Stomach smooth muscle (tissue), 2 donors: ENCODE results near the gene RYR1.
"Not testable (repeated sequence)": the region's sequence is repeated elsewhere in the genome, so short reads cannot be mapped to it uniquely, and the experiment has no call there.

ENCODE experiments used
- H3K27ac ChIP-seq: one replicate; pipeline ENCODE4 v1.7.0; 2013; ENCODE audit warnings: mild to moderate bottlenecking, low read length, inconsistent platforms
- H3K27me3 ChIP-seq, 2 donors: one replicate each; pipeline ENCODE4 v1.7.0; 2013; ENCODE audit warnings: low read length in 2 of 2; ENCODE audit not compliant: insufficient read depth in 2 of 2, control insufficient read depth in 1 of 2
- H3K36me3 ChIP-seq, 2 donors: one replicate each; pipeline ENCODE4 v1.7.0; 2013; ENCODE audit warnings: low read length in 2 of 2; ENCODE audit not compliant: control insufficient read depth in 2 of 2, insufficient read depth in 2 of 2
- H3K4me1 ChIP-seq: one replicate; pipeline ENCODE4 v1.7.0; 2013; ENCODE audit warnings: low read length; ENCODE audit not compliant: control insufficient read depth, insufficient read depth
- H3K4me3 ChIP-seq, 2 donors: one replicate each; pipeline ENCODE4 v1.7.0; 2013; ENCODE audit warnings: low read length in 2 of 2
- H3K9ac ChIP-seq, 2 donors: one replicate each; pipeline ENCODE4 v1.7.0; 2013; ENCODE audit warnings: low read length in 2 of 2, mild to moderate bottlenecking in 1 of 2
- H3K9me3 ChIP-seq, 2 donors: one replicate each; pipeline ENCODE4 v1.7.0; 2013; ENCODE audit warnings: low read length in 2 of 2; ENCODE audit not compliant: control insufficient read depth in 2 of 2
- donor health status: healthy.
- donor health status: Pancreatic carcinoma.

The RYR1 gene

GRCh38 chr19:38569368-38569983, 136.0 kb downstream of the RYR1 start:
- H3K36me3 ChIP-seq: no peaks in the 10 kb centered on the region
- no peak overlapping the region for H3K4me3 ChIP-seq
- H3K27ac ChIP-seq: no peak overlapping the region
- H3K4me1 ChIP-seq: peaks cover 2% of the 10 kb centered on the region
- H3K27me3 ChIP-seq: peaks cover 4 to 11% of the 10 kb centered on the region in 2 donors
- no peak overlapping the region for H3K9ac ChIP-seq
- H3K9me3 ChIP-seq: no peaks in the 10 kb centered on the region

GRCh38 chr19:38571682-38572081, 138.2 kb downstream of the RYR1 start:
- H3K36me3 ChIP-seq: no peaks in the 10 kb centered on the region
- H3K27ac ChIP-seq: no peak overlapping the region
- H3K4me1 ChIP-seq: no peaks in the 10 kb centered on the region
- H3K9ac ChIP-seq: no peak overlapping the region
- no peaks in the 10 kb centered on the region for H3K27me3 ChIP-seq
- no peaks in the 10 kb centered on the region for H3K9me3 ChIP-seq
- H3K4me3 ChIP-seq: no peak overlapping the region

- H3K27ac ChIP-seq: no peak overlapping the region
- no peak overlapping the region for H3K4me3 ChIP-seq
- H3K36me3 ChIP-seq: no peaks in the 10 kb centered on the region
- H3K9me3 ChIP-seq: no peaks in the 10 kb centered on the region
- no peaks in the 10 kb centered on the region for H3K27me3 ChIP-seq
- no peak overlapping the region for H3K9ac ChIP-seq
- no peaks in the 10 kb centered on the region for H3K4me1 ChIP-seq
Observed at GRCh38 chr19:38577826-38578225, 144.3 kb downstream of the RYR1 start.

GRCh38 chr19:38579304-38579703, 145.8 kb downstream of the RYR1 start:
- H3K4me3 ChIP-seq, H3K4me1 ChIP-seq, H3K9me3 ChIP-seq, H3K9ac ChIP-seq, H3K27ac ChIP-seq, H3K36me3 ChIP-seq, H3K27me3 ChIP-seq: not testable (repeated sequence)

GRCh38 chr19:38580080-38580479, 146.6 kb downstream of the RYR1 start:
- Histone ChIP-seq H3K36me3 (no peaks in the 10 kb centered on the region), H3K27ac (no peak overlapping the region), H3K9ac (no peak overlapping the region), H3K4me1 (no peaks in the 10 kb centered on the region), H3K9me3 (no peaks in the 10 kb centered on the region), H3K4me3 (no peak overlapping the region), H3K27me3 (no peaks in the 10 kb centered on the region)

- Histone ChIP-seq H3K27me3 (no peaks in the 10 kb centered on the region), H3K9me3 (no peaks in the 10 kb centered on the region), H3K4me1 (no peaks in the 10 kb centered on the region), H3K36me3 (no peaks in the 10 kb centered on the region), H3K9ac (no peak overlapping the region), H3K27ac (no peak overlapping the region), H3K4me3 (no peak overlapping the region)
Observed at GRCh38 chr19:38583219-38583984, 149.9 kb downstream of the RYR1 start.

GRCh38 chr19:38583985-38584305, 150.5 kb downstream of the RYR1 start:
- Histone ChIP-seq H3K36me3 (no peaks in the 10 kb centered on the region), H3K27me3 (no peaks in the 10 kb centered on the region), H3K4me3 (no peak overlapping the region), H3K9ac (no peak overlapping the region), H3K9me3 (no peaks in the 10 kb centered on the region), H3K27ac (no peak overlapping the region), H3K4me1 (no peaks in the 10 kb centered on the region)

- Histone ChIP-seq H3K27me3 (no peaks in the 10 kb centered on the region), H3K4me1 (no peaks in the 10 kb centered on the region), H3K4me3 (no peak overlapping the region), H3K9me3 (no peaks in the 10 kb centered on the region), H3K27ac (no peak overlapping the region), H3K36me3 (no peaks in the 10 kb centered on the region), H3K9ac (no peak overlapping the region)
Observed at GRCh38 chr19:38587562-38587961, 154.1 kb downstream of the RYR1 start.

- no peaks in the 10 kb centered on the region for H3K9me3 ChIP-seq
- no peaks in the 10 kb centered on the region for H3K36me3 ChIP-seq
- no peak overlapping the region for H3K9ac ChIP-seq
- no peaks in the 10 kb centered on the region for H3K4me1 ChIP-seq
- no peaks in the 10 kb centered on the region for H3K27me3 ChIP-seq
- no peak overlapping the region for H3K4me3 ChIP-seq
- H3K27ac ChIP-seq: no peak overlapping the region
Observed at GRCh38 chr19:38588041-38588440, 154.6 kb downstream of the RYR1 start.

- no peak overlapping the region for H3K27ac ChIP-seq
- H3K9me3 ChIP-seq: no peaks in the 10 kb centered on the region
- H3K4me1 ChIP-seq: no peaks in the 10 kb centered on the region
- H3K9ac ChIP-seq: no peak overlapping the region
- H3K27me3 ChIP-seq: peaks cover 4 to 8% of the 10 kb centered on the region in 2 donors
- H3K4me3 ChIP-seq: no peak overlapping the region
- H3K36me3 ChIP-seq: no peaks in the 10 kb centered on the region
Observed at GRCh38 chr19:38592940-38593339, 159.4 kb downstream of the RYR1 start.
